Left ventricle myocardium inferior (tissue), 1 donor: Measurements from ENCODE around the gene NUDT16. TPM values are rescaled to one million over a fixed set of nuclear protein-coding genes. Genes with fewer than 3 reads are reported as not detected.
A peak's percentile ranks its signal among the peaks of the same experiment; 100 is the strongest.

ENCODE experiments used
- DNase-seq: peaks from one replicate; pipeline ENCODE4 v3.0.0-alpha.2; 2020
- H3K27ac ChIP-seq: fragments of 200-600 bp; replicated peaks from 2 replicates; pipeline ENCODE4 v1.8.0; 2021
- H3K27me3 ChIP-seq: fragments of 200-600 bp; 2 replicates; pipeline ENCODE4 v1.8.0; 2021; ENCODE audit warnings: low read depth
- H3K36me3 ChIP-seq: fragments of 200-600 bp; 2 replicates; pipeline ENCODE4 v1.8.0; 2021
- H3K4me1 ChIP-seq: fragments of 200-600 bp; 2 replicates; pipeline ENCODE4 v1.8.0; 2021
- H3K4me3 ChIP-seq: fragments of 200-600 bp; 2 replicates; pipeline ENCODE4 v1.8.0; 2021; ENCODE audit warnings: mild to moderate bottlenecking, moderate library complexity
- H3K9me3 ChIP-seq: fragments of 200-600 bp; replicated peaks from 2 replicates; pipeline ENCODE4 v1.8.0; 2021
- intact Hi-C: fragments of 100-400 bp; cut with micrococcal nuclease; formaldehyde crosslinking; loops from one replicate; pipeline ENCODE4 v1.11.0; 2022
- total RNA-seq: library from RNA; stranded (reverse); fragmentation: NEBNext Ultra II Directional; extraction: Animal tissue kit (Norgen Biotek cat#: 25700); gene quantifications from one replicate; pipeline ENCODE4 v1.2.1, GENCODE V29; 2021
- TF ChIP-seq, protein P1 (sequence below): fragments of 200-600 bp; IDR thresholded peaks from 2 replicates; pipeline ENCODE4 v1.8.0; 2021; ENCODE audit warnings: antibody characterized with exemption, mild to moderate bottlenecking, borderline replicate concordance
- donor health status: DM: no; HTN: yes; CAD: no; lungs with severe emphysema.

The NUDT16 gene
- total RNA-seq, 1 donor from 2014 or later, result 35.3 TPM

DNA sequence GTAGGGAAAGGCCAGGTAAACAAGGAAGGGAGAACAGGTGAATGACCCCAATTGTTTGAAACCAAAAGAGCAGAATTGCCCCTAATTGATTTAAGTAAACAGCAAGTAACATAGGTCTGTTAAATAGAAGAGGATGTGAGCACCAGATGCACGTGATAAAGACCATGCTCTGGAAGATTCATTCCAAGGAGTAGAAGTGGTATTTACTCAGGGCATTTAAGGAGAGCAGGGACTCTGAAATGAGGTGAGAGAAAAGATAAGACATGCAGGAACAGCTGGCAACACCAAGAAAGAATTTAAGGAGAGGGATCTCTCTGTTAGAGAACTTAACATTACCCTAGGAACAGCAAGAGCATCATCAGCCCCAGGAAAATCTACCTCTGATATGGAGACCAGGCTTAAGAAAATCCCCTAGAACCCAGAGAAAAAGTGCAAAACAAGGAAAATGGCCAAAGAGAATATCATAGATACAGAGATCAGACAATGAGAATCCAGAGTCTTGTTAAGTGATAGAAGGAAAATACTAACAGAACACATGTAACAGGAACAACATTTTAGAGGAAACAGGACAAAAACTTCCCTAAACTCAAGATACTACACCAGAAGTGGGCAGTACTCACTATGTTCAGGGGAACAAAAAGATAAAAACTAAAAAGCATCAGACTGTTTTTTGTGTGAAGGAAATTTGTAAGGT is 6.4 kb downstream of the NUDT16 start:
- TF ChIP-seq, protein P1, sequence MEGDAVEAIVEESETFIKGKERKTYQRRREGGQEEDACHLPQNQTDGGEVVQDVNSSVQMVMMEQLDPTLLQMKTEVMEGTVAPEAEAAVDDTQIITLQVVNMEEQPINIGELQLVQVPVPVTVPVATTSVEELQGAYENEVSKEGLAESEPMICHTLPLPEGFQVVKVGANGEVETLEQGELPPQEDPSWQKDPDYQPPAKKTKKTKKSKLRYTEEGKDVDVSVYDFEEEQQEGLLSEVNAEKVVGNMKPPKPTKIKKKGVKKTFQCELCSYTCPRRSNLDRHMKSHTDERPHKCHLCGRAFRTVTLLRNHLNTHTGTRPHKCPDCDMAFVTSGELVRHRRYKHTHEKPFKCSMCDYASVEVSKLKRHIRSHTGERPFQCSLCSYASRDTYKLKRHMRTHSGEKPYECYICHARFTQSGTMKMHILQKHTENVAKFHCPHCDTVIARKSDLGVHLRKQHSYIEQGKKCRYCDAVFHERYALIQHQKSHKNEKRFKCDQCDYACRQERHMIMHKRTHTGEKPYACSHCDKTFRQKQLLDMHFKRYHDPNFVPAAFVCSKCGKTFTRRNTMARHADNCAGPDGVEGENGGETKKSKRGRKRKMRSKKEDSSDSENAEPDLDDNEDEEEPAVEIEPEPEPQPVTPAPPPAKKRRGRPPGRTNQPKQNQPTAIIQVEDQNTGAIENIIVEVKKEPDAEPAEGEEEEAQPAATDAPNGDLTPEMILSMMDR, result no peak
- H3K27me3 ChIP-seq, result no peaks in the 10 kb centered on the region
- peaks cover 53% of the 10 kb centered on the region for H3K4me1 ChIP-seq
- intact Hi-C loops, result no loop called here
- no peak overlapping the region for H3K4me3 ChIP-seq
- no peaks in the 10 kb centered on the region for H3K9me3 ChIP-seq
- H3K36me3 ChIP-seq, result peaks cover 14% of the 10 kb centered on the region
- no peak for DNase-seq
- peak overlapping the region; percentile 82 for H3K27ac ChIP-seq

DNA sequence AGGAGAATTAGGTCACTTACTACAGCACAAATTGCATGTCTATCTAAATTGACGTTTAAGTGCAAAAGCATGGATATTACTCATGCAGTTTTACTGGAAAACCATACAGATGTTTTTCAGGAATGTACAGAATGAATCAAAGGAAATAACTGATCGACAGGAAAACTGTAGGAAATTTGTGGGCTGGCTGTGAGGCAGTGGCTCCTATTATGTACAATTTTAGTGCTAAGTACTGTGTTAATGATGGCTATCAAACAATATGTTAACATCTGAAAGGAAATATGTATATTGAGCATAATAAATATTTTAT is 6.9 kb downstream of the NUDT16 start:
- TF ChIP-seq, protein P1, result no peak
- Histone ChIP-seq H3K27me3 (no peaks in the 10 kb centered on the region), H3K27ac (peak overlapping the region; percentile 82), H3K9me3 (no peaks in the 10 kb centered on the region), H3K4me3 (no peak overlapping the region), H3K4me1 (peaks cover 51% of the 10 kb centered on the region), H3K36me3 (peaks cover 10% of the 10 kb centered on the region)
- intact Hi-C loops, result no loop called here
- no peak for DNase-seq

DNA sequence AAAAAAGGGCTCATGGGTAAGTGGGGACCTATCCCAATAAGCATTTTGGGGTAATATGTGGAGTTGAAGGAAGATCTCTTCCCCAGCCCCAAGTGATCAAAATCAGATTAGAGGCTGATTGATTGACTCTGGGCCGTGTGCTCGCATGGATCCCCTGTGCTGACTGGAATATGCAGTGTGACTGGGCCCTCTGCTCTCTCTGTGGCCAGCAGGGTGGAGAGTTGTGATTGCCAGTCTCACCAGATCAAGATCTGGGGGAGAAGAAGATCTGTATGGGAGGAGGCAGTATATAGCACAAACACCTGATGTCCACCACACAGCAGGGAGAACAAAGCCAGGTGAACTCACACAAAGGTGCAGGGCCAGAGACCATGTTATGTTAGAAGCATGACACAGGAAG is 8.8 kb downstream of the NUDT16 start:
- TF ChIP-seq, protein P1, result no peak
- DNase-seq, result no peak
- H3K4me3 ChIP-seq, result no peak overlapping the region

DNA sequence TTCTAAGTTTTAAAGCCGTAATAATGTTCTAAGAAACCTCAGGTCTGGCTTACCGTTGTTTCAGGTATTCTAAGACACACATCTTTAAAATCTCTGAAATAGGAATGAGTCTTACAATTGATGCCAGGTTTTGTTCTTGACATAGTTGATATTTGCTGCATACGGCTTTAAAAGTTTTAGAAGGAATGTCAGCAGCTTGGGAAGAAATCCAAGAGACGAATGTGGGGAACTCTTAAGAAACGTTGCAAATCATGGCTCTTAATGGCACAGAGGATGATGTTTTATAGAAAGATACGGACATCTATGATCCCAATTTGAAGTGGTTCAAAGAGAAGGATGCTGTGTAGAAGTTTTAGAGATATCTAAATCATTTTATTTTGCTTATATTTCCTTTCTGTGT is 11.5 kb downstream of the NUDT16 start:
- H3K27ac ChIP-seq, result no peak overlapping the region
- no peak overlapping the region for H3K4me3 ChIP-seq
- H3K4me1 ChIP-seq, result peaks cover 13% of the 10 kb centered on the region
- no peaks in the 10 kb centered on the region for H3K36me3 ChIP-seq
- TF ChIP-seq, protein P1, result no peak
- no peak for DNase-seq
- intact Hi-C loops, result no loop called here
- no peaks in the 10 kb centered on the region for H3K27me3 ChIP-seq
- no peaks in the 10 kb centered on the region for H3K9me3 ChIP-seq

More for the DNA sequence above, 8.8 kb downstream of the NUDT16 start:
- Histone ChIP-seq H3K27me3 (no peaks in the 10 kb centered on the region), H3K4me1 (peaks cover 38% of the 10 kb centered on the region), H3K27ac (no peak overlapping the region), H3K36me3 (no peaks in the 10 kb centered on the region), H3K9me3 (no peaks in the 10 kb centered on the region)
- intact Hi-C loops, result no loop called here

DNA sequence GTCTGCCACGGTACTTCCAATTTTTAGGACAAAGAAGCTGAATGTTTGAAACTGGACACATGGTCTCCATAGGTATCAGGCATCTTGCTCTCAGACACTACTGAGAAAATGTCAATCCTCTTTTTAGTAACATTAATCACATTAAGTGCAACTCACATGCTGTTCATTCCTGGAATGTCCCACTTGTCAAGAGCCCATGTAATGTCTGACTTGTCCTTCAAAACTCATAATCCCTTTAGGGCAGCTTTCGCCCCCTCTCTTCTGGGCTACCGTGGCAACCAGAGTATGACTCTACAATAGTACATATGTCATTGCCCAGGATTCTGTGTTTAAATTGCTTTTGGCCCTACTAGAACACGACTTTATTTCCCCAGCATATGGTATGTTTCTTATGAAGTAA is 12.3 kb downstream of the NUDT16 start:
- intact Hi-C loops, result no loop called here

More for the DNA sequence above, 12.3 kb downstream of the NUDT16 start:
- Histone ChIP-seq H3K4me1 (peaks cover 13% of the 10 kb centered on the region), H3K36me3 (no peaks in the 10 kb centered on the region), H3K9me3 (no peaks in the 10 kb centered on the region), H3K27me3 (no peaks in the 10 kb centered on the region), H3K4me3 (no peak overlapping the region), H3K27ac (no peak overlapping the region)
- TF ChIP-seq, protein P1, result no peak
- no peak for DNase-seq
